Suprapubic skin (tissue), 3 donors: ENCODE results near the gene POLE4.

Experiments used
- POLR2A ChIP-seq, 2 donors: fragments of 450-650 bp; IDR thresholded peaks; one replicate each; pipeline ENCODE4 v1.6.1; 2017; ENCODE audit warnings: antibody characterized with exemption in 2 of 2, mild to moderate bottlenecking in 2 of 2, moderate library complexity in 2 of 2
- TF ChIP-seq, protein P1 (sequence below), 2 donors: fragments of 200-600 bp in 1 of 2; fragments of 450-650 bp in 1 of 2; sonication (generic) in 1 of 2; IDR thresholded peaks; one replicate each; pipeline ENCODE4 v1.5.1; 2016 to 2019; ENCODE audit warnings: antibody characterized with exemption in 2 of 2, mild to moderate bottlenecking in 1 of 2, moderate library complexity in 1 of 2

DNA sequence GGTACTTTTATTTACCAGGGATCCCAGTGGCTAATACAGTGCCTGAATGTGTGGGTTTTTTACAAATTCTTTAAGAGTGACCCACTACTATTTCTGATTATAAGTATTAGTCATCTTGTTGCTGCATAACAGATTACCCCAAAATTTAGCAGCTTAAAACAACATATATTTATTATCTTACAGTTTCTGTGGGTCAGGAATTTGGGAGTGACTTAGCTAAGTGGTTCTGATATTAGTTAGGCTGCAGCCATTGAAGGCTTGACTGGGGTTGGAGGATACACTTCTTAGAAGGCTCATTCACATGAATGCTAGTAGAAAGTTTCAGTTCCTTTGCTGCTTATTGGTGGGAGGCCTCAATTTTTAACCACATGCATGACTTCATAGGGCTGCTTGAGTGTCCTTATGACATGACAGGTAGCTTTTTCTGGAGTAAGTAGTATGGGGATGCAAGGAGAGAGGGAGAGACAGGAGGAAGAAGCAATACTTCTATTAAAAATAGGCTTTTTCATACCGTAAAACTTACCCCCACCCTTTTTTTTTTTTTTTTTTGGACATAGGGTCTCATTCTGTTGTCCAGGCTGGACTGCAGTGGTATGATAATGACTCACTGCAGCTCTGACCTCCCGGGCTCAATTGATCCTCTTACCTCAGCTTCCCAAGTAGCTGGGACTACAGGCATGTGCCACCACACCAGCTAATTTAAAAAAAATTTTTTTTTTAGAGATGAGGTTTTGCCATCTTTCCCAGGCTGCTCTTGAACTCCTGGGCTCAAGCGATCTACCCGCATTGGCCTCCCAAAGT is 13.3 kb upstream of the POLE4 start:
- TF ChIP-seq, protein P1, sequence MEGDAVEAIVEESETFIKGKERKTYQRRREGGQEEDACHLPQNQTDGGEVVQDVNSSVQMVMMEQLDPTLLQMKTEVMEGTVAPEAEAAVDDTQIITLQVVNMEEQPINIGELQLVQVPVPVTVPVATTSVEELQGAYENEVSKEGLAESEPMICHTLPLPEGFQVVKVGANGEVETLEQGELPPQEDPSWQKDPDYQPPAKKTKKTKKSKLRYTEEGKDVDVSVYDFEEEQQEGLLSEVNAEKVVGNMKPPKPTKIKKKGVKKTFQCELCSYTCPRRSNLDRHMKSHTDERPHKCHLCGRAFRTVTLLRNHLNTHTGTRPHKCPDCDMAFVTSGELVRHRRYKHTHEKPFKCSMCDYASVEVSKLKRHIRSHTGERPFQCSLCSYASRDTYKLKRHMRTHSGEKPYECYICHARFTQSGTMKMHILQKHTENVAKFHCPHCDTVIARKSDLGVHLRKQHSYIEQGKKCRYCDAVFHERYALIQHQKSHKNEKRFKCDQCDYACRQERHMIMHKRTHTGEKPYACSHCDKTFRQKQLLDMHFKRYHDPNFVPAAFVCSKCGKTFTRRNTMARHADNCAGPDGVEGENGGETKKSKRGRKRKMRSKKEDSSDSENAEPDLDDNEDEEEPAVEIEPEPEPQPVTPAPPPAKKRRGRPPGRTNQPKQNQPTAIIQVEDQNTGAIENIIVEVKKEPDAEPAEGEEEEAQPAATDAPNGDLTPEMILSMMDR (IDR thresholded peaks at IDR 0.05), result no peak
- TF ChIP-seq POLR2A (IDR thresholded peaks at IDR 0.05), result no peak
